Measurements from ENCODE around the gene CCNF. TPM values are rescaled to one million over a fixed set of nuclear protein-coding genes. Genes with fewer than 3 reads are reported as not detected.

CCNF gene
- total and polyA plus RNA-seq, 2 of the 8 experiments (the other 6 are each of a cell fraction or from before 2014, with no cell fraction given): 15.4 to 54.3 TPM

DNA sequence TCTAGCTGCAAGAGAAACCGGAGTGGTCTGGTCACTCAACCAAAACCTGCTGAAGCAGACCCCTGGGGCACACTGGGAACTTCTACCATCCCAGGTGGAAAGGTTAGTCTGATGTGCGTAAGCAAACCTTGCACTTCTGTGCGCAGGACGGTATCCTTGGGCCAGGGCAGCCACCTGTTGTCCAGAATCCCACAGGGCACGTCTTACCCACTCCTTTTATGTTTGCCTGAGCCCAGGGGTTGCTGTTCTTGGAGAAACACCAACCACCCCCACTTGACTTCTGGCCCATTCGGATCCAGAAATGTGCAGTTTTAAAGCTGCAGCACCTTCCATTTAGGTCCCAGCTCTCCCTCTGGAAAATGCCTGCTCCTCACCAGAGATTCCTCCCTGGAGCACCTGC, 64.4 kb downstream of the CCNF start (continued):
- TF ChIP-seq CTCF (IDR thresholded peaks at IDR 0.05; ENCODE audit: control extremely low read depth in 1 of 3, insufficient read depth in 1 of 3, low read depth in 1 of 3, low read length in 3 of 3) (no peak), NANOG (IDR thresholded peaks at IDR 0.05; ENCODE audit: insufficient read depth, low read depth, low read length, poor library complexity, severe bottlenecking) (no peak), SIRT6 (IDR thresholded peaks at IDR 0.05; ENCODE audit: low read length) (no peak), BCL11A (IDR thresholded peaks at IDR 0.05; ENCODE audit: low read depth in 2 of 2, low read length in 2 of 2) (no peak), TAF1 (IDR thresholded peaks at IDR 0.05; ENCODE audit: low read depth, low read length) (no peak), TEAD4 (IDR thresholded peaks at IDR 0.05; ENCODE audit: low read depth, low read length) (no peak), CHD1 (IDR thresholded peaks at IDR 0.05; ENCODE audit: low read depth, low read length) (no peak), RNF2 (IDR thresholded peaks at IDR 0.05; ENCODE audit: borderline replicate concordance, low read depth, low read length, missing control alignments, poor library complexity, severe bottlenecking) (no peak), POLR2AphosphoS5 (IDR thresholded peaks at IDR 0.05; ENCODE audit: low read depth, low read length) (no peak)
